ENCODE data around the gene DMRT2. TPM values are rescaled to one million over a fixed set of nuclear protein-coding genes. Genes with fewer than 3 reads are reported as not detected.

Gene DMRT2
- total RNA-seq = 10 to 100 TPM in 1 of 3 donors, 1 to 10 TPM in 2; 1.3 to 16.0 (median 5.2) TPM

GRCh38 chr9:1050125-1050895 is at the start of gene DMRT2:
TSS of gene DMRT2 (plus strand) at chr9:1050357. CDS start at chr9:1051614, 1,257 bp downstream.
- Histone ChIP-seq H3K27me3 (peaks cover 4 to 87% of the 10 kb centered on the region in 2 donors), H3K9me3 (no peaks in the 10 kb centered on the region), H3K27ac (peak within 1 kb of the TSS in 1 of 2 donors; percentile 83), H3K4me1 (peaks cover 7 to 22% of the 10 kb centered on the region in 2 donors), H3K36me3 (no peaks in the 10 kb centered on the region), H3K4me3 (peak within 1 kb of the TSS; percentile 51 to 74 (median 56))
- peak; percentile 83 to 92 for DNase-seq (ENCODE audit: low spot score in 2 of 2)
- TF ChIP-seq POLR2AphosphoS5 (IDR thresholded peaks at IDR 0.05) = peak in 2 of 3 donors; percentile 33 to 49
- TF ChIP-seq CTCF (IDR thresholded peaks at IDR 0.05) = no peak
- peak; percentile 19 for TF ChIP-seq POLR2A (IDR thresholded peaks at IDR 0.05)
- intact Hi-C loops (cut with DNase I; ENCODE audit: low total_unique reads) = no loop called here

- intact Hi-C loops (cut with DNase I; ENCODE audit: low total_unique reads) = no loop called here
- DNase-seq (ENCODE audit: low spot score in 2 of 2) = no peak
- no peak for TF ChIP-seq POLR2AphosphoS5 (IDR thresholded peaks at IDR 0.05)
- Histone ChIP-seq H3K27ac (no peak overlapping the region), H3K36me3 (no peaks in the 10 kb centered on the region), H3K4me1 (no peaks in the 10 kb centered on the region), H3K4me3 (no peak overlapping the region), H3K9me3 (peaks cover 0 to 6% of the 10 kb centered on the region in 2 donors), H3K27me3 (no peaks in the 10 kb centered on the region)
Measured at GRCh38 chr9:1001838-1002237, 48.3 kb upstream of the DMRT2 start.

- no peaks in the 10 kb centered on the region for H3K4me1 ChIP-seq
- intact Hi-C loops (cut with DNase I; ENCODE audit: low total_unique reads) = no loop called here
Measured at GRCh38 chr9:1002678-1003077, 47.5 kb upstream of the DMRT2 start.

GRCh38 chr9:1005043-1005667 is 45.0 kb upstream of the DMRT2 start:
- DNase-seq (ENCODE audit: low spot score in 2 of 2) = no peak
- Histone ChIP-seq H3K4me3 (no peak overlapping the region), H3K27ac (no peak overlapping the region), H3K27me3 (no peaks in the 10 kb centered on the region), H3K4me1 (no peaks in the 10 kb centered on the region), H3K9me3 (no peaks in the 10 kb centered on the region), H3K36me3 (no peaks in the 10 kb centered on the region)
- TF ChIP-seq POLR2A (IDR thresholded peaks at IDR 0.05) (no peak), CTCF (IDR thresholded peaks at IDR 0.05) (peak in 2 of 3 donors; percentile 25 to 33)
- intact Hi-C loops (cut with DNase I; ENCODE audit: low total_unique reads) = no loop called here

More at GRCh38 chr9:1002678-1003077, 47.5 kb upstream of the DMRT2 start:
- no peak overlapping the region for H3K27ac ChIP-seq
- no peak for TF ChIP-seq CTCF (IDR thresholded peaks at IDR 0.05)
- no peak for TF ChIP-seq POLR2AphosphoS5 (IDR thresholded peaks at IDR 0.05)
- TF ChIP-seq POLR2A (IDR thresholded peaks at IDR 0.05) = no peak
- no peak overlapping the region for H3K4me3 ChIP-seq
- no peaks in the 10 kb centered on the region for H3K36me3 ChIP-seq
- DNase-seq (ENCODE audit: low spot score in 2 of 2) = no peak
- H3K27me3 ChIP-seq = no peaks in the 10 kb centered on the region
- peaks cover 0 to 6% of the 10 kb centered on the region in 2 donors for H3K9me3 ChIP-seq

- intact Hi-C loops (cut with DNase I; ENCODE audit: low total_unique reads) = no loop called here
- no peak overlapping the region for H3K27ac ChIP-seq
Measured at GRCh38 chr9:1007312-1007711, 42.8 kb upstream of the DMRT2 start.

More at GRCh38 chr9:1007312-1007711, 42.8 kb upstream of the DMRT2 start:
- no peaks in the 10 kb centered on the region for H3K27me3 ChIP-seq
- H3K9me3 ChIP-seq = no peaks in the 10 kb centered on the region
- no peaks in the 10 kb centered on the region for H3K36me3 ChIP-seq
- TF ChIP-seq POLR2AphosphoS5 (IDR thresholded peaks at IDR 0.05) (no peak), POLR2A (IDR thresholded peaks at IDR 0.05) (no peak), CTCF (IDR thresholded peaks at IDR 0.05) (no peak)
- no peak for DNase-seq (ENCODE audit: low spot score in 2 of 2)
- no peaks in the 10 kb centered on the region for H3K4me1 ChIP-seq
- no peak overlapping the region for H3K4me3 ChIP-seq
